Measurements from ENCODE around the gene EFCC1.

EFCC1 gene

DNA sequence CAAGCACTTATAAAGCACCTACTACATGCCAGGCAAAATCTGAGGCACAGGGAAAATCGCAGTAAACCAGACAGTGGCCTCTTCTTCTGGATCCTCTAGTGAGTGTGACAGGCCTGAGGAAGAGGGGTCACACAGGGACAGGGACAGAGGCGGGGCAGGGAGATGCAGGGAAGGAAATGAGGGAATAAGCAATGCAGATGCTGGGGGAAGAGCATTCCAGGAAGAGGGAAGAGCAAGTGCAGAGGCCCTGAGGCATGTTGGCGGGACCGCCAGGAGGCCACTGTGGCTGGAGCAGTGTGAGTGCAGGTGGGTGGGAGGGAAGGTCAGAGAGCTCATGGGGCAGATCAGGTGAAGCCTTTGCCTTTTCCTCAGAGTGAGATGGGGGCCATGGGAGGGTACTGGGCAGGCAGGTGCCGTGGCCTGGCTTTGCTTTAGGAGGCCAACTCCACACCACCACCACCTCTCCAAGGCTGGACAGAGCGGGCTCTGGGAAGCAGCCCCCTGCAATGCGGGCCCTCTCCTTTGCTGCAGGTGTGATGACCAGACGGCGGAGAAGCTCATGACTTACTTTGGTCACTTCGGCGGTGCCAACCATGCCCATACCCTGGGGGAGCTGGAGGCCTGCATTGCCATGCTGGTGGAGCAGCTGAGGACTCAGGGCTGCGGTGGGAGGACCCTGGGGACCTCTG lies 32.7 kb downstream of the EFCC1 start:
- DNase-seq: no peak

DNA sequence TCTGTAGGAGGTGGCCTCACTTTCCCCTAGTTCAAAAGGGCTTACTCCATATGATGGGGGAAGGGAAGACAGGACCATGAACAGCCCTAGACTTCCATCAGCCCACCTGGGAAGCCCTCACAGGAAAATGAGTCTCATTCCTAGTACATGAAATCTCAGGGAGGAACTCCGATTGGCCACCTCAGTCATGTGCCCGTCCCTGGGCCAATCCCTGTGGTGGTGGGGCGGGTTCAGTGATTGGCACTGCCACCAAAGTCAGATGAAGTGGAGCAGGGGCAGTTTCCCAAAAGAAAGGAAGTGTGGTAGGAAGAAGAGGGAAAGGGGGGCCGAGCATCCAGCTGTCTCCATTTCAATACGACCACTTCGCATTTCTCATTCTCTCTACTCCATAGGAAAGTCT lies 33.5 kb downstream of the EFCC1 start:
- DNase-seq: no peak

DNA sequence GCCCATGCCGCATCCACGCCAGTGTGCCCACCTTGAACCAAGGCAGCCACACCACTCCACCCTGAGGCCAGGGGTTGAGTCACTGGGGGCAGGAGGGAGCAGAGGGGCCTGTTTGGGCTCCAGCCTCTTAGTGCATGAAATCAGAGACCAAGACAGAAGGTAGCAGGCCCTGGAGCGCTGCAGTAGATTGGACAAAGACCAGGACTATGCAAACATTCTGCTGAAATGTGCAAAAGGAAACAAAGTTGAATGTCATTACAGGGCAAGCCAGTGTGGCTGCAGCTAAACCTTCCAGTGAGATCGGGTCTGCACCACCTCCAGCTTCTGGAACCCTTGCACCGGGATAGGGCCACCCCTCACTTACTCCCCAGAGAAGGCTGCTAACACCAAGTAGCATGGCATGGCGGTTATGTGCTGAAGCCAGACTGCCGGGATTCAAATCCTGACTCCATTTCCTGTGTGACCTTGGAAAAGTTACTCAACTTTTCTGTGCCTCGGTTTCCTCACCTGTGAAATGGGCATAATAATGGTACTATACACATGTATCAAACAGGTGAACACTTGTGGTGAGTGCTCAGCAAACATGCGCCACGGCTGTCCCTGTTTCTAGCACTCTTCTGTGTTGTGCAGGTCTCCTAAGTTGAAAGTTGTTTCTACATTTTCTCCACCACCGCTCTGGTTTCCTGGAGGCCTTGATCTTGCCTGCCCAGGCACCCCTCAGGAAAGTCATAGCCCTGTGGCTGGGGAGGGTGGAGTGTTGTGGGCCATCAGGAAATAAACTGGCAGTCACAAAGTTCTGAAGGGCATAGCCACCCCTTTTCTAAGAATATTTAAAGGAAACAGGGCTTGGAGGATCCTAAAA lies 34.5 kb downstream of the EFCC1 start:
- DNase-seq: no peak

DNA sequence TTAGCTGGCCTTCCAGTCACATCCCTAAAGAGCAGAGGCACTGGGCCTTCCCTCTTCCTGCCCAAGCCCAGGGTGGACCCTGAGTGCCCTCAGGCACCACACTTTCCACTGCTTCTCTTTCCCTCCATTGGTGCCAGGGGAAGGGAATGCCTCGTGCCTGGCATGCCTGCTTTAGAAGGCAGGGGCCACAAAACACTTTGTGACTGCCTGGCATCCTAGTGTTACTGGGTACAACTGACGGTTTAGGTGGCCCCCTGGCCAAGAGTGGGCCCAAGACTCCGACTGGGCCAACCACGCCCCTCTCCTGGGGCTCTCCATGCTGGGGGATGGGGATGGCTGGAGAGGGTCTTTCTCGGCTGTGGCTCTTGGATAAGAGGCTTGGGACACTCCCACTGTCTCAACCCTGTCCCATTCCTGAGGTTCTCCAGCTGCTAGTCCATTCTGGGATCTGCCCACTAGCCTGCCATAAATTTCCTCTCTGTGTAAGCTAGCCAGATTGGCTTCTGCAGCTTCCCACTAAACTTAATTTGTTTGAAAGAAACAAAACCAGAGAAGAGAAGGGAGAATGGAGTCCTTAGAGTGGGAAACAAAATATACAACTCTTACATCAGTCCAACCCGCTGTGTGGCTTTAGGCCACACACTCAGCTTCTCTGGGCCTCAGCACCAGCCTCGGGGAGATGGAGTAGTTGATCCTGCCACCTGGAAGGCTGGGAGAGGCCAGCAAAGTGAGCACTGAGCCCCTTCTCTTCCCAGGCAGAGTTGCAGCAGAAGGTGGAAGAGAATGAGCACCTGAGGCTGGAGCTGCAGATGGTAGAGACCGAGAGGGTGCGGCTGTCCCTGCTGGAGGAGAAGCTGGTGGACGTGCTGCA lies 35.4 kb downstream of the EFCC1 start:
- no peak for DNase-seq

DNA sequence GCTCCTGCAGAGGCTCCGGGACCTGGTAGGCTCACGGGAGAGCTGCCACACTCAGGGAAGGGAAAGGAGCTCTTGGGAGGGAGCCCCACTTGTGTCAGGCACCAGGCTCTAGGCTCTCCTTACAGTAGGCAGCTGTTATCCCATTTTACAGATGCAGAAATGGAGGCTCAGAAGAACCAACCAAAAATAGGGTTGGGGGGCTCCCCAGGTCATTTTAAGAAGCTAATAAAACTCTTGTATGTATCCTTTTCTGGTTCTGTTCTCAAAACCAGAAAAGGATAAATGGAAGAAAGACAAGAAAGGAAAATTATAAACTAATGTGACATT lies 36.0 kb downstream of the EFCC1 start:
- no peak for DNase-seq

DNA sequence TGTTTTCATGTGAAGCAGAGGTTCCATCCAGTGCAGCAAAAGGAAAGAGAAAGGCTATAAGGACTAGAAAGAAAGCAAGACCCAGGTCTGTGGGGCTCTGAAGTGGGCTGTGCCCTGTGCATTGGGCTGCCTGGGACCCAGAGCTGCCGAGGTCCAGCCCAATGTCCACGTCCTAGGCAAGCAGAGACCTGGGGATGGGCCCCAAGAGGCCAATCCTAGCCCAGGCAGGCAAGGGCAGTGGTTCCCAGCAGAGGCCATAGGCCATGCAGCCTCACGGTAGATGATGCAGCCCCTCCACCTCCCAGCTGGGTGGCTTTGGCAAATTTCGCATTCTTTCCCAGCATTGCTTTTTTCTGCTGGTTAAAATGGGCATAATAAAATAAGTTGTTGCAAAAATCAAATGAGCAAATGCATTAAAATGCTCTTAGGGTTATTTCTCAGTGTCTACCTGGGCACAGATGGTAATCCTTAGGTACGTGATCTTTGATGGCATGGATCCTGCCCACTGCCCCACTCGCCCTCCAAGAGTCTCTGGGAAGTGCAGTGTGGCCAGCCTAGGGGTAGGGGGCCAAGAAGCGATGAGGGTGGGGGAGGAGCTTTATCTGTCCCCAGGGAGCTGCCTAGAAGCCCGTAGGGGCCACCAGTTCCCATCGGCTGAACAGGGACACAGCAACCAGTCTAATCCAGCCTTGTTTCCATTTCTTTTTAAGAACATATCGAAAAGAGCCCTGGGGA lies 37.2 kb downstream of the EFCC1 start:
- DNase-seq: no peak

DNA sequence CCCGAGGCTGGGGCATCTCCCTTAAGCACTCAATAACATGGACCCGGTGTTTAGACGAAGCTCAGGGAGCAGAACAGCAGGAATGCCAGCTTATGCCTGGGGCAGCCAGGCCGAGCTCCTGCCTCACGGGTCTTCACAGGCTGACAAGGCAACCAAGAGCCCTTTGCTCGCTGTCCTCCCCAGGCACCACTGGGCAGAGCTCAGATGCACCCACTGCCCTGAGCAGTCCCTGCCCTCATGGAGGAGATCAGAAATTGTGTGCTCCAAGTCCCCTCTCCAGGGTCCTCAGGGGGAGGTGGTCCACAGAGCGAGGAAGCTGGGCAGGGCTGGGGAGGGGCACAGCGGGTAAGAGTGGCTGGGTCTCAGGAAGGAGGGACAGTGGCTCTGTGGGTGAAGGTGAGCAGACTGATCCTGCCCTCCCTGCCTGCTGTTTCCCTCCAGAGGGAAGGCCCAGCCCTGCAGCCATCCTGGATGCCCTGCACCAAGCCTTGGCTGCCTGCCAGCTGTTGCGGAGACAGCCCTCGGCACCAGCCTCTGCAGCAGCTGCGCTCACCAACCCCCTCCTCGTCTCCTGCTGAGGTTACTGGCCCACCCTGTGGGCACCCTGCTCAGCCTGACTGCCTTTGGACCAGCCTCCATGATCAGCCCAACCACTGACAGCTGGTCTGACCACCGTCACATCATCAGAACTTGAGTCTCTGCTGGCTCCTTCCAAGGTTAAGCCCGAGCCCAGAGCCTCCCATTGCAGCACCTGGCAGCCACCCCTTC lies 38.4 kb downstream of the EFCC1 start:
- DNase-seq: no peak

DNA sequence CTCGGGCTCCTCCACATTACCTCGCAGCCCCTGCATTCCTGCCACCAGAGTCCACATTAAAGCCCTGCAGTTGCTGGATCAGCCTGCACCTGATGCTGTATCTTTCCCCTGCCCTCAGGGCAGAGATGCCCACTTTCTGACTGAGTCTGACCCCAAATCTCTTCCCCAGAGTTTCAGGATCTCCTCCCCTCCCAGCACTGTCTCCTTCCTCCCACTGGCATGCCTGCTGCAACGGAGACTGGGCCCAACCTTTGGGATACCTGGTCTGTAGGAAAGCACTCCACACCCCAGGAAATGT lies 38.9 kb downstream of the EFCC1 start:
- no peak for DNase-seq

DNA sequence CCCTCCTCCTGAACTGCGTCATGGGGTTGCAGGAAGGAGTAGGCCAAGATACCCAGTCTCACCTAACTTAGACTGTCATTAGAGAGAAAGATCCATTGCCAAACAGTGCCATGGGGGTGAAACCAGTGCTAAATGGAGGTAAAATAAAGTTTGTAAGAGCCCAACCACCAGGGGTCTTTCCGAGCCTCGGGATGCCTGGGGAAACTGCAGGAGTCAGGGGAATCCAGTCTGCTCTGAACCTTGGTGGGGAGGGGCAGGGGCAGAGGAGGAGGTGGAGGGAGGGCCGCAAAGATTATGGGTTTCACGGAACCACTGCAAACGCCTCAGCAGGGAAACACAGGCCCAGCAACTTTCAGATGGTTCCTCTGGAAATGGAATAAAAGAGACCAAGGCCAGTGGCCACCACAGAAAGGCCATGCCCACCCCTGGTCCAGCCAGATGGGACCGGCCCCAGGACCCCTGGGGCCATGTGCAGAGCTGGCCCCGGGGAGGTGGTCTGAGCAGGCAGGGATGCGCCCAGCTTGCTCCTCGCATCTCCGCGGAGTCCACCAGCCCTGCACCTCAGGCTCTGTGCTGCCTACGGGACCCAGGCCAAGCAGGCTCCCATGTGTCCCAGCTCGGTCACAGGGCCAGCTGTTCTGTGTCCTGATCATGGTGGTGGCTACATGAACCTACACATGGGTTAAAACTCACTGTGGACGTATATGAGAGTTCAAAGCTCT lies 39.6 kb downstream of the EFCC1 start:
- DNase-seq: no peak

DNA sequence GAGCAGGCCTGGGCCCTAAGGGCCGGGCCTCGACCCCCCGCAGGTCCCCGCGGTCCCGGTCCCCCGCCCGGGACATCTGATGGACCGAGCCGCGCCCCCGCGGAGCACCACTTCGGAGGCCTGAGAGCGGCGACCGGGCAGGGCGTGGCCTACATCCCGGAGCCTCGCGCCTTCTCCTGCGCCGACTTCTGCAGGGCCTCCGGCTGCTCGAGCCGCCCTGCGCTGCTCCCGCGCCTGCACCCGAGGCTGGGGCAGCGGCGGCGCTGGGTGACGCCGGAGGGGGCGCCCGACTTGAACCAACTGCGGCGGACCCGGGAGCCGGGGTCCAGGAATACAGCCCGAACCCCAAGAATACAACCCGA lies 44.6 kb downstream of the EFCC1 start:
- peak; percentile 39 for DNase-seq

DNA sequence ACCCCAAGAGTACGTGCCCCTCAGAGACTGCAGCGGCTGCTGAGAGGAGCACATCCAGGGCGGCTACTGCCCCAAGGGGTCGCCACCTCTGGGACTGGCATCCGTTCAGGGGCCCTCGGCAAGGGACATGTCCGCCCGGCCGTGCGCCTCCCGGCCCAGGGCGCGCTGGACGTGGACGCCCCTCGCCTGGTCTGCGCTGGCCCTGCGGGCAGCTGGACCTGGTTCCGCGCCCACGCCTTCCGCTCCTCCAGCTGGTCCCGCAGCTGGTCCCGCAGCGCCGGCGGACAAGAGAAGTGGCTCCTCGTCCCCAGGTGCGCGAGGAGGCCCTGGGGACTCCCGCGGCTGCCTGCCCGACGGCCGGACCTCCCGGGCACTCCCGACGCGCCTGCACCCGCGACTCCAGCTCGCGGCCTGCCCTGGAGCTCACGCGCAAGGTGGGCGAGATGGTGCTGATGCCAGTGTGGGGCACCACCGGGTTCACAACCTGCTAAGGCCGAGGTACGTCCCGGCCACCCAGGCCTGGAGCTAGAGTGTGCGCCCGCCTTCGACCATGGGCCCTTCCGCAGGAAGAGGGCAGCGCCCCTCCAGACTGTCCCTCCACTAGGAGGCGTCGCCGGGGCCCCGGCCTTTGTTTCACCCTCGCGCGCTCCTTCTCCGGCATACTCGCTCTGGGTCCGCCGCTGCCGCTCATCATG lies 45.1 kb downstream of the EFCC1 start:
- DNase-seq: no peak

DNA sequence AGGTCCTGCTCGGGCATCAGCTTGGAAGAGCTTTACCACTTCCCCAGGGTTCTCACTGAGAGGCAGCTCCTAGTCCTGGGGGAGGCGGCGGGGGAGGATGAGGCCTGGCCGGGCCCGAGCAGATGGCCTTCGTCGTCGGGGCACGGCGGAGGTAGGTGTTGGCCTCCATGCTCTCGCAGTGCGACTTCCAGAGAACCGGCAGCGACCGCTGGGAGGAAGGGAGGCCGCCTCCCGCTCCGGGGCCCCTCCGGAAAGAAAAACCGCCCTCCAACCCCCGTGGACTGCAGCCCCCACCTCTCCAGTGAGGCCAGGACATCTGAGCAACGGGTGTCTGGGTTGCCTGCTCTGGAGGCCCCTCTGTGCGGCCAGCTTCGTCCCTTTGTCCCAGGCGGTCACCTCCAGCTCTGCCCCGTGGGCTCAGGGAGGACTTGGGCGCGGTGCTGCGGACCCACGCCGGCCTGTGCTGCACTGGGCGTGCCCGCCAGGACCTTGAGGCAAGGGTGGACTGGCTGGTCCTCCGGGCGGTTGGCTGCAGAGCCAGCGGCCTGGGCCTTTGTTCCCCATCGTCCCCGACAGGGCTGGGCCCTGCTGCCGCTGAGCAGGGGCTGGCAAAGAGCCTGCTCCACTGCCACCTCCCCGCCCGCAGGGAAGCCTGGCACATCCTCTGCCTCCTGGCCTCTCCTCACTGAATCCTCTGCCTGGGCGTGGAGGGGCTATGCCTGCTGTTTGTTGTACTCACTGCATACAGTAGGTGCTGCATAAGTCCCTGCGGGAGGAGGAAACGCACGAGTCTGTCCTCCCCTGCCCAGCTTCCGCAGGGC lies 45.8 kb downstream of the EFCC1 start:
- no peak for DNase-seq

DNA sequence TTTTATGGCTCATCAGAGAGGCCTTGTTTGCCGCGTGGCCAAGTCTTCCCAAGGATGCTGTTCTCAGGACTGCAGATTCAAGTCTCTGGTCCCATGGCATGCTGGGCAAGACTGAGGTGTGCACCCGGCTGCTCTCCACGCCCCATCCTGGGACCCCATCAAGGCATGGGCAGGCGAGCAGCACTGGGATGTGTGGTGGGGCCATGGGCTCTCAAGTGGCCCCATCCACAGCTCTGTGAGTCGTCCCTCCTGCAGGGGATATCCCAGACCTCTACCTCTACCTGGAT lies 46.4 kb downstream of the EFCC1 start:
- DNase-seq: no peak

DNA sequence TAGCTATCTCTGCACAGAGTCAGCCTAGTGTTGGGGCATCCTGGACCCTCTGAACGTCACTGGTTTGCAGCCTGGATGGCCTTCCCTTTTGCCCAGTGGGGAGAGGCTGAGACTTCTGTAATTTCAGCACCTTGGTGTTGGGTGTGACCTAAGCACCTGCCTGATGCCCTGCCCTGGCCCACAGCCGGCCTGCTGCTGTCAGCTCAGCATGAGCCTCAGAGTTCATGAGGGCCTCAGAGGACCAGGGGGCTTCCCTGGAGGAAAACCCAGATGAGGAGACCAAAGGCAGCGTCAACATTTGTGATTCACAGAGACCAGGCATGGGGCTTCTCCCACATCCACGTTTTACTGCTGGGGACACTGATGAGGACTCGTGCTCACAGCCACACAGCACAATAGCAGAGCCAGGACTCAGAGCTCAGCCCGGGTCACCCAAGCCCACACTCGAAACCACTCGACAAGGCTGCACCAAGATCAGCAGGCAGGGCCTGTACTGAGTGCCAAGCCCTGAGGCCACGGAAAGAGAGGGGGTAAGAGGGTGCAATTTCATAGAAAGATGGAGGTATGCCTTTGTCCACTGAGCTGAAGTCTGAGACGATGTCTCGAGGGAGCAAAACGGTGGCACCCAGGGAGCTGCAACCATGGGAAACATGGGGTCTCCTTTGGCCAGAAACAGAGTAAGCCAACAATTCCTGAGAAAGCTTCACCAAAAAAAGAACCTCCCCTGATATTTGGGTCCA lies 49.6 kb downstream of the EFCC1 start:
- no peak for DNase-seq

DNA sequence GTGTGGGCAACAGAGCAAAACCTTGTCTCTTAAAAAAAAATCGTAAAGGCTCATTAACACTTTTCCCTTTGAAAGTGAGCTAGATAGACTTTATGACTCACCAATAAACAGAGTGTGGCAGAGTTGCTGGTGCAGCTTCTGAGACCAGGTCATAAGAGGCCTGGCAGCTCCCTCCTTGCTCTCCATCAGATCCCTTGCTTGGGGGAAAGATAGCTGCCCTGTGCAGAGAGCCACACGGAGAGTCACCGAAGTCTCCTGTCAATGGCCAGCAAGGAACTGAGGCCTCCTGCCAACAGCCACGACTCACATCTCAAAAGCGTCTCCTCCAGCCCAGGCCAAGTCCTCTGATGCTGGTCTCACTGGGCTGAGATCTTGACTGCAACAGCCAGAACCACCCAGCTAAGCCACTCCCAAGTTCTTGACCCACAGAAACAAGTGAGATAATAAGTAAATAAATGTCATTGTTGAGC lies 50.8 kb downstream of the EFCC1 start:
- DNase-seq: no peak

DNA sequence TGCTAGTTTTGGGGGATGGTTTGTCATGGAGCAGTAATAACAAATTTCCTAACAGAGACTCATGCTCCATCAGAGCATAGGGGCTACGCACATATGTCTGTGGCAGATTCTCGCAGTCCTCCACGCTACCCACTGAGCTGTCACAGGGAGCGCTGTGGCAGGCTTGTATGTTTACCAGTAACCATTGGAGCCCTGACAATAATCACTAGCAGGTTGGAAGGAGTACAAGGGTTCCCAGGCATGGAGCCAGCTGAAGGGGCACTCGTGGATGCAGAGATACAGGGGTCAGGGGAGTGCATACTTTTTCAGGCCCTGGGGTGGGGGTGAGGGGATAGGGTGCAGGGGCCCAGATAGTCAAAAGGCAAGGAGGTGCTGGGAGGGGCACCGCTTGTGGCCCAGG lies 51.6 kb downstream of the EFCC1 start:
- DNase-seq: no peak

DNA sequence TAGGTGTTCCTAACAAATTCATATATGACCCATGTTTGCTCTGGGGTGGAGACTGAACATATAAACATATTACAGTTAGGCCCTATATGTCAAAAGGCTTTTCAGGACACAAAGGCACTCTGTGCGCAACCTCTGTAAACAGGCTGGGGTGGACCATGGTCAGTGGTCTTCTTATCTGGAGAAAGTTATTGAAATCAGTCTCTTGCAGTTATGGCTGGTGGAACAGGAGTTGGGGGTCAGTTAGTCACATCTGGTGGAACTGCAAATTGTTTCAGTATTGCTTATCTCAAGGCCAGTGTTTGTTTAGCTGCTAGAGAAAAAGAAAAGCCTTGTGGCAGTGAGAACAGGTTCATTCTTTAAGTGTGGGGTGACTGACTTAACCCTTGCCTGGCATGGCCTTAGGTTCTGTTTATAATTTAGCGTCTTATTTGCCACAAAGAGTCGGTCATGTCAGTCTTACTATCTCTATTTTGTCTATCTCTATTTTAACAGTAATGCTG lies 53.6 kb downstream of the EFCC1 start:
- DNase-seq: no peak

DNA sequence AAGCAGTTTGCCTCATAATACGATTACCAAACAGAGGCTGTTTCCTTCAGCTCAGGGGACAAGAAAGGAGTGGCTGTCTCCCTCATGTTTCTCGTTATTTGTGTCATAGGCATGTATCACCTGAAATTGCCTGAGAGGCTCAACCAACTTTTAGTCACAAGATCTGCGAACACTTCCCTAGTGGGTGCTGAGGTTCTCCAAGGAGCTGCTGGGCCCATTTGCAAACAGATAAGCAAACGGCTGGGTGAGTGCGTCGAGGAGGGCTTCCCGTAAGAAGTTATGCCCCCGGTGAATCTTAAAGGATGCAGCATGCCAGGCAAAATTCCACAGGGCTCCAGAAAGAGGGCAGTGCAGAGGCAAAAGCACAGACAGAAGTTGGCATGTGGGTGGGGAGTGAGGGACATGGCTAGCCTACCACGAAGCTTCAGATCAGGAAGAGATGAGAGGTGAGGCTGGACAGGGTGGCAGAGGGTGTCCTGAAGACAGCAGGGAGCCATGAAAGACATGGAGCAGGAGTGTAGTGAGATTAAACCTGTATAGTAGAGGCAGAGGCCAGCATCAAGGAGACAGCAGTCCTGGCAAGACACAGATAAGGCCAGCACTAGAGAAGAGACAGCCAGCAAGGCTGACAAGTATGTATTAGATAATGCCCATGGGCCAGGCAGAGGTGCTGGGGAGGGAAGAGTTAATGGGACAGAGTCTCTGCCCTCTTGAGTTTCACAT lies 55.5 kb downstream of the EFCC1 start:
- DNase-seq: no peak

DNA sequence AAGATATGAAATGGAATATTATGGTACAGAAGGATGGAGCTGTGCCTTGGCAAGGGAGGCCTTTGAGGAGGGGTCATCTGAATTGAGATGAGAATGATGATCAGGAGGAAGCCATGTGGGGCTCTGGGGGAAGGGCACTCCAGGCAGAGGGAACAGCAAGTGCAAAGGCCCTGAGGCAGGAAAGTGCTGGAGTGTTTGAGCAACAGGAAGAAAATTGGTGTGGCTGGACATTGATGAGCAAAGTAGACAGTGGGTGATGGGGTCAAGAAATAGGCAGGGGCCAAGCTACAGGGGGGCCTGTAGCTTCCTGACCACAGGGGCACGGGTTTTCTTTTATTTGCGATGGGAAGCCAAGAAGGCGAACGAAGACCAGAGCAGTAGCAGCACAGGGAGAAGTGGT lies 56.1 kb downstream of the EFCC1 start:
- DNase-seq: no peak
